GM18870 (cell line): ENCODE measurements around the gene ANKRD50.

Experiments
- ATAC-seq: cut with Tn5 transposase; IDR thresholded peaks from one replicate; pipeline ENCODE4 v1.9.1; 2021; ENCODE audit warnings: moderate library complexity; ENCODE audit not compliant: unreplicated experiment

The ANKRD50 gene

DNA sequence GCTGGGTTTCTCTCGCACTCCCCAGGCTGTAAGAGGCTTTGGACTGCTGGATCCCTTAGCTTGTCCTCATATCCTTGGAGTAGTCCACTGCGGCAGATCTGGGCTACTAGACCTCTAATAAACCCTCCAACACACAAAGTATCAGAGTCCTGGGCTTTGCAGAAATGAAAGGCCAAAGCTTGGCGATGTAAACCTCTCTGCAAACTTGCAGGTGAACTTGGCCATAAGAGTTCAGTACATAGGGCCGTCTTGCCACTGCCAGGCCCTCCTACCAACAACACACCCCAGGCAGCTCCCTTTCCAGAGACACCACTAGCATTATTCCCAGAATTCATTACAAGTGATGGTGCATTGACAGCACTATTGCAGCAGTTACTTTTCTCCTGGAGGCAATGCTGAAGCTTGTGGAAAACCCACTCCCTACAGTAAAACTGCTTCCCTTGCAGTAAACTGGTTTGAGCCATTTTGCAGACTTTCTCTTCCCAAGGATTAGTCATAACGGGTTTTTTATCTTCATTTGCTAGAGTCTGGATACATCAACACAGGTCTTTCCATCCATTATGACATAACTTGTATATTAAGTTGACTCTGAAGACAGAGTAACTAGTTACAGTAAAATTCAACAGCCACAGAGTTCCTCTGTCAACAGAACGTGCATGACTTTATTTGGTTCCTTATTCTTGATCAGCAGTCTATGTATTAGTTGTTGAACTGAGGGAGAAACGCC is 2.4 kb downstream of the ANKRD50 start:
- no peak for ATAC-seq

DNA sequence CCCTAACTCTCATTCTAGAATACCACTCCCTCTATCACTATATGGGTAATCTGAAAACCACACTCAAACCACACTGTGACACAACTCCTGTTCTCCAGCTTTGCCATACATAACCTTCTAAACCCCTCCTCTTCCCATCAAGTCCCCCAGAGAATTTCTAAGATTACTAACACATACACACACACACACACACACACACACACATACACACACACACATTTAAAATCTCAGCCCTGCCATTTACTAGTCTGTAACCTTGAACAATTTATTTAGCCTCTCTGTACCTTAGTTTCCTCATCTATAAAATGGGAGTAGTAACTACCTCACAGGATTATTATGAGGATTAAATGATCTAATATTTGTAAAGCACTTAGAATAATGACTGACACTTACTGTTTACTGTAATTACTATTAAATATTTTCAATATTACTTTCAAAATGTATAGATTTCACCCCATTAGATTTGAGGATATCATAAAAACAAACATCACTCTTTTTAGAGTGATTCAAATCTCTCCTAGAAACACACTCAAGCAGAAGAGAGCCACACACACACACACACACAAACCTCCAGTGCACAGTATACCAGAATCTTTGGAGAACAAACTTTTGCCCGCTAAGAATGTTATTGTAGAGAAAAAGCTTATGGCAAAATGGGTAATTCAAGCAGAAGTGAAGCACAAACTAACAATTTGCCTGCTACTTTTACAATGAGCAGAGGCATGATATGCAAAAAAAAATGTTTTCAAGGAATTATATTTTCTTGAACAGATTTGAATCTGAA is 3.8 kb downstream of the ANKRD50 start:
- no peak for ATAC-seq

DNA sequence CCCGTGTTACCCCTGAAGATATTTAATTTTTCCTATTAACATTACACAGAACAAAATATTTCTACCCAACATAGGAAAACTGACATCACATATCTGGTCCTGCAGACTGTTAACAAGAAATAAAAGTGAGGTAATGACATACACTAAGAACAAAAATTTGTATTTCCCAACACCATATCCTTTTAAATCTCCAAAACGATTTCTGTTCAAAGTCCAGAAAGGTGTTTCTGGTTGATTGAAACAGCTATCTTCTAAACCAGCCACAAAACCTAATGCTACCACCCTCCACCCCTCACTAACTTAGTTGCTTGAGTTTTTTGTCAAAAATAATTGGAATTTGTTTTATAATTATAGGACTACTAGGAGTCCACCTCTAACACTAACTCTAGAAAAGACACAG is 7.1 kb downstream of the ANKRD50 start:
- ATAC-seq: no peak

DNA sequence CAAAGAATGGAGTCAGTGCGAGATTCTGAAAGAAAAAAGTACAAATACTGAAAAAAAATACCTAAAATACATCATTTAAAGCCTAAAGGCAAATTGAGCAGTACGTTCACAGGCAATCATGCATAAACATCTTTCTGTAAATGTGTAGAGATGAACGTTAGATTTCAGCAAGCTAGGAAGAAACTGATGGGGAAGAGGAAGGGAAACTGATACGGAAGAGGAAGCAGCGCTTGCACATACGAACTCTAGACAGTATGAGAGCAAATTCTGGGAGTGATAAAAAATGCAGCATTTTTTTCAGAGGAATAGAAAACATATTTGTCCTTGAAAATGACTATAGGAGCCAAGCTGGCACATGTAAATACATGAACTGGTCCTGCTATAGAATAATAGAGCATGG is 9.4 kb downstream of the ANKRD50 start:
- ATAC-seq: peak; percentile 74

DNA sequence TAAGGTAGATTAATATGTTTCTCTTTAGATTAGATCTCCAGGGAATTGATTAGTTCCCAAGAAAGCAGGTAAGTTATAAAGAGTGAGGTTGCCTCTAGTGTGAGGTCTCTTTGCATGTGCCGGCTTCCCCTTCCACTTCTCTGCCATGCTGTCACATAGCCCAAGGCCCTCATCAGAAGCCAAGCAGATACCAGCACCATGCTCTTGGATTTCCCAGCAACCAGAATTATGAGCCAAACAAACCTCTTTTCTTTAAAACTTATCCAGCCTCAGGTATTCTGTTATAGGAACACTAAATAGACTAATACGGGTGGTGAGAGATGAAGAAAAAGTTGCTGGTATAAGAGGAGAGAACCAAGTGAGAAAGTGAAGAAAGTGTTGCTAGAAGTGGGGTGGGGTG is 15.1 kb downstream of the ANKRD50 start:
- ATAC-seq: no peak

DNA sequence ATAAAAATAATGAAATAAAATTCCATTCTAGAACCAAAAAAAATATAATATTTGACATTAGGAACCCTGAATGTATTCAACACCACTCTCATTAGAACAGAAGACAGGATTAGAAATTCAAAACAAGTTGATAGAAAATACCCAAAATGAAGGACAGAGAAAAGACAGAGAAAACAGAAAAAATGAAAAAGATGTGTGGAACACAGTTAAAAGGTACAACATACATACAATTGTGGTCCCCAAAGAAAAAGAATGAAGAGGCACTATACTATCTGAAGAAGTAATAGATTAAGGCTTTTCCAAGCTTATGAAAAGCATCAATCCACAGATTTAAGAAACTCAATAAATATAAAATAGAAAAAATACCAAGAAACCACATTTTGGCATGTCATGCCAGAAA is 16.4 kb downstream of the ANKRD50 start:
- no peak for ATAC-seq

DNA sequence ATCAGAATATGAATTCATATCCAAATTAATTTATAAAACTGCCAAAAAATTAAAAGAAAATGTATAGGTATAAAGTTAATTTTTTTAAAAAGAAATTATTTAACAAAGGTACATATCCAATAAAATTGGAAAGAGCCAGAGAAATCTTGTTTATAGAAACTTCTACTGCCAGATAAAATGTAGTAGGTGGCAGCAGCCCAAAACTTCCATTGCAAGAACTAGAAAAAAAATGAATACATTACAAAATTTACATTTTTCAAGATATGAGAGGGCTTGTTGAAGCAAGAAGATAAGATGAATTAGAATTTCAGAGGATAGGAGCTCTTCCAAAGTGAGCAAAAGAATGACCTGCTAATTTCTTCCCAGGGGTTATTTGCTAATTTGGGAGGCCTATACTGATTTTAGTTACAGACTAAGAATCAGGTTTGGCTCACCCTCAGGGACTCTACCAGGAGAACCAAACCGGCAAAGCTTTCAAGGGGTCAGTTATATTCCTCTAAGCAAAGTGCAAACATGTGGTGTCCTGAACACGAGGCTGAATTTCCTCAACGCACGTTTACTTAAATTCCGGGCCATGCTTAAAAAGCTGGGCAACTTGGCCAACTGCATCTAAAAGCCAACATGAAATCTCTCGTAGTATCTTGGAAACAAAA is 17.5 kb downstream of the ANKRD50 start:
- no peak for ATAC-seq

DNA sequence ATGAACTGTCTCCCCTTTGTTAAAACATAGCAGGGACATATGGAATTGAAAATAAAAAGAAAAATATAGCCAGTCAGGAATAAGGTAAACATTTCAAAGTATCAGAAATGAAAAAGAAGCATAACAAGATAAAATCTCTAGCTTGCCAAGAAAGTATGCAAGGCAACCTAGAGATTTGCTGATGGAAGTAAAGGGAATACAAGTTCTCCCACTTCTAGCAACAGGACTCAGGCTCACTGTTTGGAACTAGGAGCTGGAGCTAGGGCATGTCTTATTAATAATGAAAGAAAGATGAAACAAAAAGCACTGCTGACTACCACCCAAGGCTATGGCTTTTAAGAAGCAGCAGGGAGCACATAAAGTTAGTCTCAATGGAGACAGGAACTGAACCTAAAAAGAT is 18.2 kb downstream of the ANKRD50 start:
- no peak for ATAC-seq

DNA sequence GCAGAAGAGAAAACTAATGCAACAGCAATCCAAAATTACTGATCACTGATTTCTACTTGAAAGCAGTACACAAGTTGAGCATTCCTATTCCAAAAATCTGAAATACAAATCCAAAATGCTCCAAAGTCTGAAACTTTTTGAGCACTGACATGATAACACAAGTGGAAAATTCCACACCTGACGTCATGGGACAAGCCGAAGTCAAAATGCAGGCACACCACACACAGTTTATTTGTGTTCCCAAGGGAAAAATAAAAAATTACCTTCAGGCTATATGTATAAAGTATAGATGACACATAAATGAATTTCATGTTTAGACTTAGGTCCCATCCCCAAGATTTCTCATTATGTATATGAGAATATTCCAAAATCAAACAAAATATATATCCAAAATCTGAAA is 20.7 kb downstream of the ANKRD50 start:
- no peak for ATAC-seq

DNA sequence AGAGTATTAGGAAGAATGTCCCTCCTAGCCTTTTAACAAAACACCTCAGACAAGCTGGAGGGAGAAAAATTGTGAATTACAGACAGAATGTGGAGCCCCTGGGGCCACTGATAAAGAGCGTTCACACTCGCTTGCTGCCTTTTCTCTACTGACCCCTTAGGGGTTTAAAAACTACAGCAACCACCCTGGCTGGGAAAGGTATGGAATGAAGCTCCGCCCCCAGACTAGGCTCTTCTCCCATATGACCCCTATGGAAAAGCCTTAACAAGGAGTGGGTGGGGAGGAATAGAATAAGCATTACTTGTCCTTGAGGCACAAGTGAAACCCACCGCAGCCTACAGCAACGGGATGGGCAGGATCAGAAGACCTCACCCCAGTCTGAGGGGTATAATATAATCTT is 26.3 kb downstream of the ANKRD50 start:
- ATAC-seq: no peak

DNA sequence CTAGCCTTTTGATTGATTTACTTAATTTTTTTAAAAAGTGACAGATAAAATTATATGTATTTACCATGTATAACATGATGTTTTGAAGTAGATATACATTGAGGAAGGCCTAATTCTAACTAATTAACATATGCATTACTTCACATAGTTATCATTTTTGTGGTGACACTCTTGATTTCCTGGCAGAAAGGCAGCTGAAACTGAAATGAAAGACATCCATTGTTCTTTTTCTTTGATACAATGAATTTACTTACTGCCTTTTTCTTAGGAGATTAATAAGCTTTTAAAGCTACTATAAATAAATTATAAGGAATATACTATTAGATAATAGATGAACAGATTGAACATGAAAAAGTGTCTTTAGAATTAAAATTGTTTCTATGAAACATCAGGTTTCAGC is 26.7 kb downstream of the ANKRD50 start:
- ATAC-seq: no peak

DNA sequence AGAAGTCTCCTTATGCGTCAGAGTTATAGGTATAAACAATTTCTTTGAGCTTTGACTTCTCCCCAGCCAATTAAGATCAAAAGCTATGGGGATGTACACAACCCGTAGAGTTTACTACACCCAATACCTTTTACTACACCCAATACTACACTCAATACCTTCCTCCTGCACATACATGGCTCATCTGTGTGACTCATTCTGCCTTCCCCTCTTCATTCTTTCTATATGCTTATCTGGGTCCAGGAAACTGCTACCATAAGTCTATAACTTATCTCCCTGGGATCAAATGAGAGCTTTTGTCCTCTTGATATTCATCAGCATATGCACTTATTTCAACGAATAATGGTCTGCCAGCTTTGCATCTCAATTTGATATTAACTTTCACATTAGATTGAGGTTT is 28.2 kb downstream of the ANKRD50 start:
- ATAC-seq: no peak

DNA sequence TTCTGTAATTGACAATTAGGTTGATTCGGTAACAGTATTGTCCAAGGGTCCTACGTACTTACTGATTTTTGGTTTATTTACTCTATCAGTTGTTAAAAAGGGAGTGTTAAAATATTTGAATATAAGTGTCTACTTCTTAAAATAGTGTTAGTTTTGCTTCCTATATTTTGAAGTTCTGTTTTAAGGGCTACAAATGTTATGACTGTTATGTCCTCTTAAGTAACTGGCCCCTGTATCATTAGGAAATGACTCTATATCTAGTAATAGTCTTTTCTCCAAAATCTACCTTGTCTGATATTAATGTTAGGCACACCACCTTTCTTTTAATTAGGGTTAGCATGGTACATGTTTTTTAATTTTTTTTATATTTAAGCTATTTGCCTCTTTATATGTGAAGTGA is 30.1 kb downstream of the ANKRD50 start:
- no peak for ATAC-seq

DNA sequence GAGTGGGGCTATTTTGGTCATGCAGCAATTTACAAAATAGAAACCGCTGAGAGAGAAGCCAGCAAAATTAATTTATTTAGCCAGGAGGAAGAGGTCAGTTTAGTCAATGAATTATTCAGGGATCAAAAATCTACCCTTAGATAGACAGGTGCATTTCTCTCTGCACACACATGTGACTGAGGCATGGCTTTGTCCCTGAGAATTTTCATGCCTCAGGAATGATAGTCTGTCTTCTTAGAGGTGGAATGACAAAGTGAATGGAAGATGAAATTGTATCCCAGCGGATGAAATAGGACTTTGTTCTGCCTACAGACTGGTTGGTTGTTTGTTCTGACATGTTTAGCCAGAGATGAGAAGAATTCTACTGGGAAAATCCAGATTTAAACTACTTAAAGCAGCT is 46.0 kb downstream of the ANKRD50 start:
- ATAC-seq: no peak

DNA sequence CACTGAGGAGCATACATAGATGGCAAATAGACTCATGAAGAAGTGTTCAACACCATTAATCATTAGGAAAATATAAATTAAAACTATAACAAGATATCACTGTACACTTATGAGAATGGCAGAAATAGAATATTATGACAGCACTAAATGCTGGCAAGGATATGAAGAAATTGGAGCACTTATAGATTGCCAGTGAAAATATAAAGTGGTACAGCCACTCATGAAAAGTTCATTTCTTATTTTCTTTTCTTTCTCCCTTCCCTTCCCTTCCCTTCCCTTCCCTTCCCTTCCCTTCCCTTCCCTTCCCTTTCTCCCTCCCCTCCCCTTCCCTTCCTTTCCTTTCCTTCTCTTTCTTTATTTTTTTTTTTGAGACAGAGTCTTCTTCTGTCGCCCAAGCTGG is 53.7 kb downstream of the ANKRD50 start:
- no peak for ATAC-seq

DNA sequence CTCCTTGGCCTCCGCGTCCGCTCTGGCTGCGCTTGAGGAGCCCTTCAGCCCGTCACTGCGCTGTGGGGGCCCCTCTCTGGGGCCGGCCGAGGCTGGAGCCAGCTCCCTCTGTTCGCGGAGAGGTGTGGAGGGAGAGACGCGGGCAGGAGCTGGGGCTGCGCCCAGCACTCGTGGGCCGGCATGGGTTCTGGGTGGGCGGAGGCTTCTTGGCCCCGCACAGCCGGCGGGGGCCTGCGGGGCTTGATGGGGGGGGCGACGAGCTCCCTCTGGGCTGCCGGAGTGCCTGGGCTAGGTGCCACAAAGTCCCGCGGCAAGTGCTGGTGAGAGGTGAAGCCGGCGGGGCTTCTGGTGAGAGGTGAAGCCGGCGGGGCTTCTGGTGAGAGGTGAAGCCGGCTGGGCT is 61.9 kb downstream of the ANKRD50 start:
- ATAC-seq: no peak

DNA sequence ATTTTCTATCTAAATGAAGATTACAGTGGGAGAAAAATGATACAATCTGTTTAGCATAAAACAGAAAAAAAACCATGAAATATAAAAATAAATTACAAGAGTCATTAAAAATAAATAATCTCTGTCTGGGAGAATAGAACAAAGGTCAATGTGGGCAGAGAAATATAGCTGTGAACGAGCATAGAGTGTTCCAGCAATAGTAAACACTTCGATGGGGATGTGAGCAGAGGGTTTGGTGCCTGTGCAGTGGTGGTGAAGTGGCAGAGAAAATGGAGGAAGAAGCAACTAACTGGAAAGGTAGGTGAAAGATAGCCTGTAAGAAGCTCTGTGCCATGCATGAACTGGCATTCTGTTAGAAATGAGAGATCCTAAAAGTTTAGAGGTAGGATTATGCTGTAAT is 64.9 kb downstream of the ANKRD50 start:
- no peak for ATAC-seq

DNA sequence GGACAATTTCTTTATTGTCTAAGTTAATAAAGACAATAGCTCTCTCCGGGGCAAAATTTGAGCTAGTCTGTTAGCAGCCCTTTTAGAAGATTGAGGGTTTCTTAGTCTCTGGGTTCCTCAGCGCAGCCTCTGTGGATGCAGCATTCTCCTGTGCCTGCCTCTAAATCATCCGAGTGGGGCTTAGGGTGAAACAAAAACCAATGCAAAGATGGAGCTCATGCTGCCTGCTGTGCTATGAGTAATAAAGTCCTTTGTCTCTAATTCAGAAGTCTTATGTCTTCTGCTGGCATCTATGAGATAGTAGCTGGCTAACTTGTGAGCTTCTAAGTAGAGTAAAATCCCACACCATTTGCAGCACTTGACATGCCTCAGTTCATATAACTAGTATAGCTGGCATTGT is 67.9 kb downstream of the ANKRD50 start:
- no peak for ATAC-seq

DNA sequence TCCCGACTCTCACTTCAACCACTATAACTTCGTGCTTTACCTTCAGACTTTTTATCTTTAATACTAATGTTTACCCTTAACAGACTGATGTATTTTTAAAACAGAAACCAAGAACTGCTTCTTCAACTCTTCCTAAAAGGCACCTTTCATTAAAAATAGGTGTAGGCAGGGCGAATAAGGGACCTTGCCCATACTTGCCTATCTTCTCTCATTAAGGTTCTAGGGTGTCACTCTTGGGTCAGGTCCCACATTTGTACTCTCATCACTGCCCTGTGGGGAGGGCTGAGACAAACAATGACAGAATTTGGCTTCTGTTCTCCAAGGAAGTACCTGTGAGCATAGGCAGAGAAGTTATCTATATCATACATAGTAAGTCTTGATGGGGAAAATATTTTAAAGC is 69.7 kb downstream of the ANKRD50 start:
- no peak for ATAC-seq

DNA sequence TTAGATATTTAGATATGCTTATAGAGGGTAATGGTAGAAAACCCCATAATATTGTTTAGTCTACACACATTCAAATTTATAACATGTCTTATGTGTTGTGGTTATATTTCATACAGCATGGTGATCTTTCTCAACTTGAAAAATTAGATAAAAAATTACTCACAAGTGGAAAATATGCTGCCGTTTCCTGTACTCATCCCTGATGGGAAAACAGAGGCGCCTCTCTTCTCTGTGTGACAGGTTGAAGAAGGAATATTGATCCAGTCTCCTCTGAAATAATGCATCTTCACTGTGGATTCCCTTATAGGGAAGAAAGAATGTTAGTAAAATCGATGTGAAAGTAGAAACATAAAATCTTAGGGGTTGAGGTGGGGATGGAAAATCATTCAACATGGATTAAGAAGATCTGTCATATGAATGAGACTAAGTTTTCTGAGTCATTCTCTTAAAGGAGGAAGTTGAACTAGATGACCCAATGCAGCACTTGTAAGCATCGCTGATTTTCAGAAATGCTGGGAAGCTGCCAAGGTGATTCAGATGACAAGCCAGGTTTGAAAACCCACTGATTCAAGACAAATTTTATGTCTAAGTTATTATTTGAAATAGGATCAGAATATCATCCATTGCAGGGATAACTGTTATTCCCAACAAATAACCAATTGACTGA is 70.7 kb downstream of the ANKRD50 start:
- peak; percentile 69 for ATAC-seq

DNA sequence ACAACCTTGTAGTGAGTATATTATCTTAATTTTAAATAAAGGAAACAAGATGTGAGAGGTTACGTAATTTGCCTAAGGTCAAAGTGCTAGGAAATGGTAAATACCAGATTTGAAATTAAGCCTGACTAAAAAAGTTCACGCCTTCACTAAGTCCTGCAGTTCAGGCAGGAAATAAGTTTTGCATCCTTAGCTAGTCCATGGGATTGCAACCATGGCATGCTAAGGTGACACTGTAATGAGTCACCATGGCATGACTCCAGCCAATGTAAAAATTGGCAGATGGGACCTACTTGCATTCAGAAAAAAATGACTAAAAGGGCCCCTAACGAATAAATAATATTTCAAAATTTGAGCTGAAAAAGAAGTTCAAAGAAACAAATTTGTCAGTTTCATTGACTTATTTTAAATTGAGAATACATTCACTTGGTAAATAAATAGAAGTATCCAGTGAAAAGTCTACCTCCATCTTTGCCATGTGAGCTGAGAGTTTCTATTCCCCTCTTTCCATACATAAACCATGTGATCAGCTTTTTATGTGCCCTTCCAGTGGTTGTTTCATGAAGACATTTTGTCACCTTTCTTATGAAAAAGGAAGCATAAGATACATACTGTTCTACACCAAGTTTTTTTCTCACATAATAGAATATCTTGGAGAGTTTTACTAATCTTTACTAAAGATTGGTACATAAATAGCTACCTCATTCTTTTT is 72.4 kb downstream of the ANKRD50 start:
- ATAC-seq: no peak
